NB4 (cell line): Measurements from ENCODE around the gene TOPORS.
A peak's percentile ranks its signal among the peaks of the same experiment; 100 is the strongest.
"Not testable (repeated sequence)": the region's sequence is repeated elsewhere in the genome, so short reads cannot be mapped to it uniquely, and the experiment has no call there.

Experiments
- DNase-seq: peaks from one replicate; pipeline ENCODE4 v3.0.0; 2010; ENCODE audit warnings: low read depth
- H3K4me3 ChIP-seq: one replicate; pipeline ENCODE4 v1.5.1; 2011; ENCODE audit warnings: mild to moderate bottlenecking, low read depth, low read length, moderate library complexity
- MYC ChIP-seq: IDR thresholded peaks from 2 replicates; pipeline ENCODE4 v1.6.1; 2011; ENCODE audit warnings: low read depth, low read length
- POLR2A ChIP-seq: IDR thresholded peaks from 2 replicates; pipeline ENCODE4 v1.6.1; 2011; ENCODE audit warnings: mild to moderate bottlenecking; ENCODE audit not compliant: insufficient read length; ENCODE audit errors: extremely low read depth
- TF ChIP-seq, protein P1 (sequence below): IDR thresholded peaks from 2 replicates; pipeline ENCODE4 v1.6.1; 2011; ENCODE audit warnings: low read depth, low read length
- TF ChIP-seq, protein P2 (sequence below): IDR thresholded peaks from one replicate; pipeline ENCODE4 v1.5.1; 2012; ENCODE audit warnings: low read depth, low read length

Gene TOPORS

DNA sequence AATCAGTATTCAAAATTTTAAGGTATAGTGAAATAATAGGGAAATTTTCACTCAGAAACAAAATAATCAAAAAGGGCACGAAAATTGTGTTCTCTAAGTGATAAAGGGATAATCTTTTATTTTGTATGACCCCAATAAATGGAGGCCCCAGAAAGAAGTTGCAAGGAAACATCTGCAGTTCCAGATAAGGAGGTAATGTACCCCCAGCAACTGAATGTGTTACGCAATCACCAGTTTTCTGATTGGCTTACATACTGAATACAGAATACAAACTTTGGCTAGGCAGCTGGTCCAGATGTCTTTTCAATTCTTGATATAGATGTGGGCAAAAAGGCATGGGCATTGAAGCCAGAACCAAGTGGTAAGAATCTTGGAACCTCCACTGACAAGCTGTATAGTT lies 1.7 kb upstream of the TOPORS start:
- peak overlapping the region; percentile 91 for H3K4me3 ChIP-seq
- DNase-seq = peak; percentile 83

DNA sequence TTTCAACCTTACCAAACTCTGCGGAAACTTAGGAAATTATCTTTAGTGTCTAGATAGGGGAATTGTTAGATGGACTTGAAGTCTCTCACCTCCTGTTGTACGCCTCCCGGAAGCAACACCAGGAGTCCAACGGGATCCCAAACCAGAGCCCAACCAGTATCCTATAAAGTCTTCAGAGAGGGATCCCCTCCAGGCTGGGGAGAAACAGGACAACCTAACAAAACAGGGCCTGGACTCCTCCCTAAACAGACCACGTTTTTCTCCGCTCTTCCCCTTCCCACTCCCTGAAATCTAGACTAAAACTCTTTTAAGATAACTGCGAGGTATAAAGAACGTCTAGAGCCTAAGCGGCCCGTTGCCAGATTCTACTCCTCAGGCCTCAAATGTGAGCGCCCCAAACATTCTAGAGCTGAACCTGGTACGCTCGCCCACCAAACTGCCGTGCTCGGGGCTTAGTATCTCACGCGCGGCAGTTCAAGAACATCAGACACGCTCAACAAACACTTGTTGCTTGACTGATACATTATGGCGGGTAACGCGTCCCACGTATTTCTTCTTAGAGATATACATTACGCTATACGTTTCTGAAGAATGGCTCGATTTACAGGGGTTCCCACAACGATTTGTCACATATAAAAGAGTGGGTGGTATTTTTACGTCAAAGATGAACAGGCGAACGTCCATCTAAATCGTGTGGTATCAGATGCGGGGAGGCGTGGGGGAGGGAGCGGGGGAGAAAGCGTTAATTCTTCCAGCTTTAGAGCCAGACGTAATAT lies 922 bp downstream of the TOPORS start:
- peak; percentile 74 for DNase-seq
- TF ChIP-seq MYC (peak; percentile 45), POLR2A (peak; percentile 11)
- TF ChIP-seq, protein P1, sequence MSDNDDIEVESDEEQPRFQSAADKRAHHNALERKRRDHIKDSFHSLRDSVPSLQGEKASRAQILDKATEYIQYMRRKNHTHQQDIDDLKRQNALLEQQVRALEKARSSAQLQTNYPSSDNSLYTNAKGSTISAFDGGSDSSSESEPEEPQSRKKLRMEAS = no peak; the same call in 1 of the 2 replicates
- TF ChIP-seq, protein P2, sequence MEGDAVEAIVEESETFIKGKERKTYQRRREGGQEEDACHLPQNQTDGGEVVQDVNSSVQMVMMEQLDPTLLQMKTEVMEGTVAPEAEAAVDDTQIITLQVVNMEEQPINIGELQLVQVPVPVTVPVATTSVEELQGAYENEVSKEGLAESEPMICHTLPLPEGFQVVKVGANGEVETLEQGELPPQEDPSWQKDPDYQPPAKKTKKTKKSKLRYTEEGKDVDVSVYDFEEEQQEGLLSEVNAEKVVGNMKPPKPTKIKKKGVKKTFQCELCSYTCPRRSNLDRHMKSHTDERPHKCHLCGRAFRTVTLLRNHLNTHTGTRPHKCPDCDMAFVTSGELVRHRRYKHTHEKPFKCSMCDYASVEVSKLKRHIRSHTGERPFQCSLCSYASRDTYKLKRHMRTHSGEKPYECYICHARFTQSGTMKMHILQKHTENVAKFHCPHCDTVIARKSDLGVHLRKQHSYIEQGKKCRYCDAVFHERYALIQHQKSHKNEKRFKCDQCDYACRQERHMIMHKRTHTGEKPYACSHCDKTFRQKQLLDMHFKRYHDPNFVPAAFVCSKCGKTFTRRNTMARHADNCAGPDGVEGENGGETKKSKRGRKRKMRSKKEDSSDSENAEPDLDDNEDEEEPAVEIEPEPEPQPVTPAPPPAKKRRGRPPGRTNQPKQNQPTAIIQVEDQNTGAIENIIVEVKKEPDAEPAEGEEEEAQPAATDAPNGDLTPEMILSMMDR = no peak
- H3K4me3 ChIP-seq = peak overlapping the region; percentile 91

More for the DNA sequence above, 1.7 kb upstream of the TOPORS start:
- TF ChIP-seq MYC = 0 out of 2 replicates have a peak, but pooled peaks have one; percentile 26
- TF ChIP-seq, protein P1 = no peak

DNA sequence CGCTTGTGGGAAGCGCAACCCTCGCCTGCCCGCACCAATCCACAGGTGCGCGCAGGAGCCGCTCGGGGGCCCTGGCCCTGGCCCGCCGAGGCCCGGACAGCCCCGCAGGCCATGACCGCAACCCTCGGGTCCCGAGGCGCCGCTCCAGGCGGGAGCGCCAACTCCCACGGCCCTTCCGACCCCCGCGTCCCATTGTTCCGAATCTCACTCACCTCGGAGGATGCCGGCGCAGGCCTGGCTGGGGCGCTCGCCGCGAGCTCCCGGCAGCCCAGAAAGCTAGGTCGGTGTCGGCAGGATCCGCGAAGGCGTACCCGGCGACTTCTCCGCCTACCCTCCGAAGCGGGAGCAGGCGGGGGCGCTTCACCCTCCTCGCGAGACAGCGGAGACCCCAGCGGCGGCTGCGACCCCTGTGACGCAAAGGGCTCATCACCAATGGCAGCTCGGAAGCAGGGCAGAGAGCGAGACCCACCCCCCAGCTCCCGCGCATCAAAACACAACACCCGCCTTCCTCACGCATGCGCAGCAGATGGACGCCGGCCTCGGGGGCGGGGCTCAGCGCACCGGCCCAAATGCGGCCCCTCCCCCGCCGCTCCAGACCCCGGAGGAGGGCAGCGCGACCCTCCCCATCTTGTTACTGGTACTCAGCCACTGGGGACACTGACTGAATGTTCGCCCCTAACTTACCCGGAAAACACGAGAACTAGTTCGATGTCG lies 1.7 kb downstream of the TOPORS start:
- H3K4me3 ChIP-seq = peak overlapping the region; percentile 91
- peak; percentile 98 for DNase-seq
- TF ChIP-seq, protein P2 = peak; percentile 18
- TF ChIP-seq, protein P1 = no peak
- TF ChIP-seq POLR2A (peak; percentile 84), MYC (peak; percentile 59)

DNA sequence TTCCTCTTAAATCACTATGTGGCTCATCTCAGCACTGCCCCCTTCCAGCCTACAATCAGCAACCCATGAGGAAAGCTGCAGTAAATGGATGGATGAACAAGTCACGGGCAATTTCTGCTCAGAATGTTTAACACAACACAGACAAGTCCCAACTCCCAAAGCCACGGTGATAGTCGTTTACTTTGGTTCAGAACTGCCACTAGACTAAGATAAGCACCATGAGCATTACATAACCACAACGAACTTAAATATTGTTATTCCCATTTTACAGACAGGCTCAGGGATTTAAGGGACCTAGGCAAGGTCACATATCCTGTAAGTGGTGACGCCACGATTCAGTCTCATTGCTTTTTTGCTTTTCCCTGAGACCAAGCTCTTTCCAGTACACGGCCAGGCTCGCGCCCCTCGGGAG lies 2.2 kb downstream of the TOPORS start:
- TF ChIP-seq, protein P2 = no peak
- TF ChIP-seq, protein P1 = no peak
- TF ChIP-seq MYC (no peak), POLR2A (no peak)
- H3K4me3 ChIP-seq = peak overlapping the region; percentile 91
- DNase-seq = no peak

DNA sequence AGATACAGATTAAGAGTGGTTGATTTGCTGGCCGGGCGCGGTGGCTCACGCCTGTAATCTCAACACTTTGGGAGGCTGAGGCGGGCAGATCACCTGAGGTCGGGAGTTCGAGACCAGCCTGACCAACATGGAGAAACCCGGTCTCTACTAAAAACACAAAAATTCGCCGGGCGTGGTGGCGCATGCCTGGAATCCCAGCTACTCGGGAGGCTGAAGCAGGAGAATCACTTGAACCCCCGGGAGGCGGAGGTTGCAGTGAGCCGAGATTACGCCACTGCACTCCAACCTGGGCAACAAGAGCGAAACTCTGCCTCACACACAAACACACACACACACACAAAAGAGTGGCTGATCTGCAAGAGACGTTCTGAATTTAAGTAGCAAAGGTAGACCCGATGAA lies 4.2 kb downstream of the TOPORS start:
- H3K4me3 ChIP-seq, DNase-seq: not testable (repeated sequence)

DNA sequence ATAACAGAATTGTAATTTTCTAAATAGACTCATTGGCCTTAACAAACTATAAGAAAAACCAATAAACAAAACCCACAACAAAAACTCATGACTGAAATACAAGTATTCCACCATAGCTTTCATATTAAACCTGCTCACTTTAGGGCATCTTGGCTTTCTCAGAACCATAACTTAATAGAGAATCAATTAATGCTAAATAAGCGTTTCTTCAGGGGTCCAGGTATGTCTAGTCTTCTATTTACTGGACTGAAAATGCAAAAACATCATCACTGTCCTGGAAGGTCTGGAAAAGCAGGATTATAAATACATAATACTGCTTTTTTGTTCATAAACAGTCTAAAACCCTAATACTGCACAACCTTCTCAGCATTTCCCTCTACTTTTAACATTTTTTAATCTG lies 6.5 kb downstream of the TOPORS start:
- TF ChIP-seq, protein P1 = no peak
- TF ChIP-seq, protein P2 = no peak
- TF ChIP-seq MYC (no peak), POLR2A (no peak)
- no peak for DNase-seq
- H3K4me3 ChIP-seq = no peak overlapping the region
